Mucosa of gallbladder (tissue), 1 donor: Measurements from ENCODE around the gene GAK. TPM values are rescaled to one million over a fixed set of nuclear protein-coding genes. Genes with fewer than 3 reads are reported as not detected.
"Not testable (repeated sequence)": the region's sequence is repeated elsewhere in the genome, so short reads cannot be mapped to it uniquely, and the experiment has no call there.

ENCODE experiments used
- DNase-seq: peaks from one replicate; pipeline ENCODE4 v3.0.0-alpha.2; 2020; ENCODE audit warnings: low spot score
- total RNA-seq: library from RNA; stranded (reverse); gene quantifications from one replicate; pipeline ENCODE4 v1.2.1, GENCODE V29; 2021
- donor health status: DM: no; HTN: no; CAD: no.

GAK gene
- total RNA-seq, 1 donor from 2014 or later = 151 TPM

DNA sequence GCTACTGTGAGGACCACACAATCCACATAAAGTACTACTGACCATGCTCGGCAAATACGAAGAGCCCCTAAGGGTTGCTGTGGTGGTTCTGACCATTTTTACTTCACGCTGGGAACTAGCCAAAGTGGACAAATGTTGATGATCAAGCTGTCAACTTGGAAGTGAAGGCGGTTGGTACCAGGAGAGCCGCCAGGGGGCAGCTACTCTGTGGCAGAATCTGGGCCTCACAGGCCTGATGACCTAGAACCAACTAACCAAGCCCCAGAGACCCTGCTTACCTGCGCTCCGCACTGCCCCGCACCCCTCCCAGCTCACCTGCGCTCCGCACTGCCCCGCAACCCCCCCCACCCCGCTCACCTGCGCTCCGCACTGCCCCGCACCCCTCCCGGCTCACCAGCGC lies 5.6 kb downstream of the GAK start:
- DNase-seq = no peak

DNA sequence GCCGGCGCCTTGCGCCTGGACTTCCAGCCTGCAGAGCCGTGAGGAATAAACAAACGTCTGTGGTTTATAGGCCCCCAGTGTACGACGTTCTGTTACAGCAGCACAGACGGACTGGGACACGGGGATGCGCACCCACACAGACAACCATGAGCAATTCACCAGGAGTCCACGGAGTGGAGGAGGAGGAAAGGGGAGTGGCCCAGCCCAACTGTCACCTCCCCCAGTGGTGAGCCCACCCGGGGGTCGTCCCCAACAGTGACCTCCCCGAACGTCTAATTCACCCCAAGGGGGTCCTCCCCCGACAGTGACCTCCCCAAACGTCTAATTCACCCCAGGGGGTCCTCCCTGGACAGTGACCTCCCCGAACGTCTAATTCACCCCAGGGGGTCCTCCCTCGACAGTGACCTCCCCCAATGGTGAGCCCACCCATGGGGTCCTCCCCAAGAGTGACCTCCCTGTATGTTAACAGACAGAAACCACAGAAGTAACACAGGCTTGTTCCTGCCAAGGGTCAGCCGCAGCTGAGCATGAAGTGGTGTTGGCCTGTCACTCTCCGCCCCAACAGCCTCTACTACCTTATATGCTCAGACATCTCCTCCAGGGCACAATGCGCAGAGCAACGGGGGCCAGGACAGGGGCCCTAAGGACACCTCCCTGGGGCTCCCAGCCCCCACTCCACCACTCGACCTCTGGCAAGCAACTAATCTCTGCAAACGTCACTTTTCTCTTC lies 6.2 kb downstream of the GAK start:
- no peak for DNase-seq

DNA sequence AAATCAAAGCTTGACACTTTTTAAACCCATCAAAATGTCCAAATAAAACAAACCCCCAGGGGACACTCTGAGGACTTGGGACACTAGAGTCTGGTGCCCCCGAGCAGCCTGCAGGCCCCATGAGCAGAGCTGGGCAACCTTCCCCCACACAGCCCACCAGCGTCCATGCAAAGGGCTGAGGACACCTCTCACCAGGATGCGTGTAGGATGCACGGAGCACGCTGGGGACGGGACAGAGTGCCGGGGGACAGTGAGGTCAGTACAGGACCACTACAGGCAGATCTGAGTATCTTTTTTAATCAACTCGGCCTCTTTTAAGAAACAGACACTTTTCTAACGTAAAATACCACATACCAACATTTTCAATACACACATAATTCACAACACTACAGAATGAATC lies 6.9 kb downstream of the GAK start:
- DNase-seq = no peak

DNA sequence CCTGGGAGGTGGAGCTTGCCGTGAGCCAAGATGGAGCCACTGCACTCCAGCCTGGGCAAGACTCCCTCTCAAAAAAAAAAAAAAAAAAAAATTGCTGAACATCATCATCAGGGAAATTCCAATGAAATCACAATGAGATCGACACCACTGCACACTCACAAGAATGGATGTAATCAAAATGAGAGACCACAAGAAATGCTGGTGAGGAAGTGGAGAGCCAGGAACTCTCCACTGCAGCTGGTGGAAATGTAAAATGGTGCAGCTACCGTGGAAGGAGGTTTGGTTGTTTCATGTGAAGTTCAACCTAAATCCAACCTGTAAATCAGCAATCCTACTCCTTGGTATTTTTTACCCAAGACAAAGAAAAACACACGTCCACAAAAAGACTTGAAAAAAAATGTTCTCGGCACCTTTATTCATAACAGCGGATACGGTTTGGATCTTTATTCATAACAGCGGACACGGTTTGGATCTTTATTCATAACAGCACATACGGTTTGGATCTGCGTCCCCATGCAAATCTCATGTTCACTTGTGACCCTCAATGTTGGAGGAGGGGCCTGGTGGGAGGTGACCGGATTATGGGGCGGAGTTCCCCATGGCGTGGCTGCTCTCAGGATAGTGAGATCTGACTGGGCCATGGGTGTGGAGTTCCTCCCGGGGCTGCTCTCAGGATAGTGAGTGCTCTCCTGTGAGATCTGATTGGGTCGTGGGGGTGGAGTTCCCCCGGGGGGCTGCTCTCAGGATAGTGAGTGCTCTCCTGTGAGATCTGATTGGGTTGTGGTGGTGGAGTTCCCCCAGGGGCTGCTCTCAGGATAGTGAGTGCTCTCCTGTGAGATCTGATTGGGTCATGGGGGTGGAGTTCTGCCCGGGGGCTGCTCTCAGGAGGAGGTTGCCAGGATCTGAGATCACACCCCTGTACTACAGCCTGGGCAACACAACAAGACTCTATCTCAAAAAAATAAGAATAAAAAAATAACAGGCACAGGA lies 7.7 kb downstream of the GAK start:
- no peak for DNase-seq

DNA sequence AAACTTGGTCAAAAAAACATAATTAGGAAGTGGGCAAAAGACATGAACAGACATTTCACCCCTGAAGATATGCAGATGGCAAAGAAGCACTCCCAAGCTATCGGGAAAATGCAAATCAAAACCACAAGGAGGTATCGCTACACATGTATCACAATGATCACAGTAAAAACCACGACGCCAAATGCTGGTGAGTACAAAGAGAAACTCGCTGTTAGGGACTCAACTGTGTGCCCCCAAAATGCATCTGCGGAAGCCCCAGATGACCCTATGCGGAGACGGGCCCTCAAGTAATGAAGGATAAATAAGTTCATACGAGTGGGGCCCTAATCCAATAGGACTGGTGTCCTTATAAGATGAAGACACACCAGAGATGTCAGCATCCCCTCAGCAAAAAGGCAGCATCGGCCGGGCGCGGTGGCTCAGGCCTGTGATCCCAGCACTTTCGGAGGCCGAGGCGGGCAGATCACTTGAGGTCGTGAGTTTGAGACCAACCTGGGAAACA lies 10.2 kb downstream of the GAK start:
- no peak for DNase-seq

DNA sequence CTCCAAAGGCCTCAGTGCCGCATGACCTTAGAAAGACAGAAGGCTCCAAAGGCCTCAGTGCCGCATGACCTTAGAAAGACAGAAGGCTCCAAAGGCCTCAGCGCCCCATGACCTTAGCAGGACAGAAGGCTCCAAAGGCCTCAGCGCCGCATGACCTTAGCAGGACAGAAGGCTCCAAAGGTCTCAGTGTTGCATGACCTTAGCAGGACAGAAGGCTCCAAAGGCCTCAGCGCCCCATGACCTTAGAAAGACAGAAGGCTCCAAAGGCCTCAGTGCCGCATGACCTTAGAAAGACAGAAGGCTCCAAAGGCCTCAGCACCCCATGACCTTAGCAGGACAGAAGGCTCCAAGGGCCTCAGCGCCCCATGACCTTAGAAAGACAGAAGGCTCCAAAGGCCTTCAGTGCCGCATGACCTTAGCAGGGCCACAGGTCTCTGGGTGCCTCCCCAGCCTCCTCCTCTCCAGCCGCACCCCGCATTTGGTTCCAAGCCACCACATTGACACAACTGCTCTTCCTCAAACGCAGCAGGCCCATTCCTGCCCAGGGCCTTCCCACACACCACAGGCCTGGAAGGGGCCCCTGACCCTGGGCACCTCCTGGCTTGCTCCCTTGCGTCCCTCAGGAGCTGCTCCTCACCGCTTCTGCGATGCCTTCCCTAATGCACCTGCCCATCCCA lies 13.0 kb downstream of the GAK start:
- DNase-seq = not testable (repeated sequence)

DNA sequence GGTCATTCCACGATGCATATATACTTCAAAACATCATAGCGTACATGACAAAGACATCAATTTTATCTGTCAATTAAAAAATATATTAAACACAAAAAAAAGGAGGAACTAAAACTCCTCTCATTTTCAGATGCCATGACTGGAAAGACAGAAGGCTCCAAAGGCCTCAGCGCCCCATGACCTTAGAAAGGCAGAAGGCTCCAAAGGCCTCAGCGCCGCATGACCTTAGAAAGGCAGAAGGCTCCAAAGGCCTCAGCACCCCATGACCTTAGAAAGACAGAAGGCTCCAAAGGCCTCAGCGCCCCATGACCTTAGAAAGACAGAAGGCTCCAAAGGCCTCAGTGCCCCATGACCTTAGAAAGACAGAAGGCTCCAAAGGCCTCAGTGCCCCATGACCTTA lies 13.5 kb downstream of the GAK start:
- DNase-seq = not testable (repeated sequence)

DNA sequence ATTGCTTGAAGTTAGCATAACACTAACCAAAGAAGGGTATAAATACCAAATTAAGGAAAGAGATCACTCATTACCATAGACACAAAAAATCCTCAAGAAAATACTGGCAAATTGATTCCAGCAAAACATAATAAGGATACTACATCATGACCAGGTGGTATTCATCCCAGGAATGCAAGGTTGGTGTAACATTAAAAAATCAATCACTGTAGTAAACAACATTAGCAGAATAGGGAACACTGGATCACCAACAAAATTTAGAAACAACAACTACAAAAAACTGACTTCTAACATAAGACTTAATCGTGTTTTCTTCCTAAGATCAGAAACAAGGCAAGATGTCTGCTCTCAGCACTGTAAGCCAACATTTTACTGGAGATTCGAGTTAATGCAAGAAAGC lies 14.1 kb downstream of the GAK start:
- DNase-seq = no peak

DNA sequence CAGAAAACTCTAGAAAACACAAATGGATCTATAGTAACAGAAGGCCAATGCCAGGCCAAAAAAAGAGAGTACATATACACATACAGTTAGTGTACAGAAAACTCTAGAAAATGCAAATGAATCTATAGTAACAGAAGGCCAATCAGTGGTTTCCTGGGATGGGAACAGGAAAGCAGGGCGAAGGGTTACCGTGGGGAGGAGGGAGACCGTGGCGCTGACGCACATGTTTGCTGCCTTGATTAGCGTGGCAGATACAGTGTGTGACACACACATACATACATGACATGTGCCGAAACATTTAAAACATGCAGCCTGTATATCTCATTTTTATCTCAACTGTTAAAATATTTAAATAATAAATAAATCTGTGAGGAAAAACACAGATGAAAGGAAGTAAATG lies 14.7 kb downstream of the GAK start:
- DNase-seq = no peak

DNA sequence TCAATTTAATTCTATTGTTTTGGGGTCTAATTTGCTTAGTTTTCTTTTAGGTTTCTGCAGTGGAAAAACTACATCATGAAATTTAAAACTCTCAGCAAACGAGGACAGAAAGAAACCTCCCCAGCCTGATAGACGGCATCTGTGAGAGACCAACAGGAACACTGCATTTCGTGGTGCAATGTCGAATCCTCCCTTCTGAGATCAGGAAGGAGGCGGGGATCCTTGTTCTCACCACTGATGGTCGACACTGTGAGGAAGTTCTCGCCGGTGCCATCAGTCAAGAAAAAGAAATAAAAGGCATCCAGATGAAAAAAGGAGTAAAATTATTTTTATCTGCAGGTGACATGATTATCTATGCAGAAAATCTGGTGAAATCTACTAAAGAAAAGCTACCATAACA lies 16.5 kb downstream of the GAK start:
- no peak for DNase-seq

DNA sequence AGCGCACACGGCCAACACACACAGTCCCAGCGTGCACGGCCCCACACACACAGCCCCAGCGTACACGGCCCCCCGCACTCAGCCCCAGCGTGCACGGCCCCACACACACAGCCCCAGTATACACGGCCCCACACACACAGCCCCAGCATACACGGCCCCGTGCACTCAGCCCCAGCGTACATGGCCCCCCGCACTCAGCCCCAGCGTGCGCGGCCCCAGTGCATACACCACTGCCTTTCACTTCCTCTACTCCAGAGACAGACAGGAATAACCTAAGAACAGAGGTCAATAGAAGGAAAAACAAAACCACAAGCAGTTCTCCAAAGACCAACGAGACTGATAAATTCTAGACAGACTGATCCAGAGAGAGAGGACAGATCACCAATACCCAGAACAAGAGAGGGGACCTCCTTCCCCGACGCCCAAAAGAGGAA lies 17.1 kb downstream of the GAK start:
- no peak for DNase-seq

DNA sequence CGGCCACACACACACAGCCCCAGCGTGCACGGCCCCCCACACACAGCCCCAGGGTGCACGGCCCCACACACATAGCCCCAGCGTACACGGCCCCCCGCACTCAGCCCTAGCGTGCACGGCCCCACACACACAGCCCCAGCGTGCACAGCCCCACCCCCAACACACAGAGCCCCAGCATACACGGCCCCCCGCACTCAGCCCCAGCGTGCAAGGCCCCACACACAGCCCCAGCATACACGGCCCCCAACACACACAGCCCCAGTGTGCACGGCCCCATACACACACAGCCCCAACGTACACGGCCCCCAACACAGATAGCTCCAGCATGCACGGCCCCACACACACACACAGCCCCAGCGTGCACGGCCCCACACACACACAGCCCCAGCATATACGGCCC lies 17.6 kb downstream of the GAK start:
- DNase-seq = no peak

DNA sequence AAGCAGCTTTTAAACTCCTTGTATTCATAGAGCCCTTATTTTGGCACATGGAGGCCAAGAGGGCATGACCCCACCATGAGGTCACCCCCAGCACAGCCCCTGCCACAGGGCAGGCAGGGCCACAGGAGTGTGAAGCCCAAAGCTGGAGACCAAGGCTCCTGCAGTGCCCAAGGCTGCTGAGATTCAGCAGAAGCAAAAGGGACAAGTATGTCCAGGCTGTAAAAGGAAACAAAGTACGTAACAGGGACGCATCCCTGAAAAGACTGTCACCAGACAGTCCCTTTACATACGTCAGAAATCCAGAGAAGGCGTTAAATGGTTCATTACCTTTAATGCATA lies 18.9 kb downstream of the GAK start:
- DNase-seq = no peak

DNA sequence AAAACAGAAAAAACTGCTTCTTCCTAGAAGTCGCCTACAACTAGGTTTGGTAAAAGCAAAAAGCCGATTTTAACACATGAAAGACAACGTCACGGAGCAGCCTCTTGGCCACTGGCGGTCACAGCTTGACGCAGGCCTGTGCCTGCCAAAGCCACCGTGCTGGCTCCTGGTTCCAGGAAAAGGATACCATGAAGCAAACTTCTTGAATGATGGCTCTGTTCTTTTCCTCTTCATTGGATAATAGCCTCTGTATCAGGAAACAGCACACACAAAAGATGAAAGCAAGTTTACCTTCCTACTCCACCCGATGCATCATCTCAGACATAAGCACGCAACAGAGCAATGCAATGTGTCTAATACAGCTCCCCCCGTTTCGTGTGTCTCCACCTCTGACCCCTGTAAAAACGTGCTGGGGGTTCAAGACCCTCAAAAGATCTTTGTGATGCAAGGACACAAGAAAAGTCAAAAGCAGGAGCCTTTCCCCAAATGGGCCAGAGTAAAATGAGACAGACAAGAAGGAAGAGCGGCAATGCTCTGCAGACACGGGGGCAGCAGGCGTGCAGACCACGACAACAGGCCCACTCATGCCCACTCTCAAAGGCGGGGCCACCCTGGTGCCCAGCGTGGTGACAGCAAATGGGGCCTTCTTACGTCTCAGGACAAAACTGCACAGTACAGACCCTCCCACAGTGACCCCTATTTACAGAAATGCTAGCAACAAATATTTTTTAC lies 19.4 kb downstream of the GAK start:
- DNase-seq = no peak

DNA sequence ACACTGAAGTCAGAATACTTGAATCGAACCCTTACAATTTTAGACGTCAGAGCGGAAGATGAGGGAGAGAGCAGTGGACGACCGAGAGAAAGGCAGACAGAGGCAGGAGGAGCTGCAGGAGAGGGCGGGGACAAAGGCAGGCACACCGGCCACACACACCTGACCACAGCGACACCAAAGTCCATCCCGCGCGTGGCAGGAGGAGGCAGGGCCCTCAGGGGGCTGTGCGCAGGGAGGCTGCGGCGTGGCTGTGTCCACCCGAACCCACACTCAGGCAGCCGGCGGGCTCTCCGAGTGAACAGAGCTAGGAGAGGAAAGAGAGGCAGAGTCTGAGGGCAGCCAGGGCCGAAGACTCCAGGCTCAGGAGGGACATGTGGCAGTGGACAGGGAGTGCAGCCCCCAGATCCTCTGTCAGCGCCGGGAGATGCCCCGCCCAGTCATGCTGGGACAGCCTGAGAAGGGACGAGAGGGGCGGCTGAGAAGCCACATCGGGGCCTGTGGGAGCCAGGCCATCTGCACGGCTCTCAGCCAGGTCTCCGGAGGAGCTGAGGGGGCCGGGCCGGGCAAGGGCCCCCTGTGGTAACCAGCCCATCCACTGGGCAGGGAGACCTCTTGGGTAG lies 20.1 kb downstream of the GAK start:
- DNase-seq = no peak

DNA sequence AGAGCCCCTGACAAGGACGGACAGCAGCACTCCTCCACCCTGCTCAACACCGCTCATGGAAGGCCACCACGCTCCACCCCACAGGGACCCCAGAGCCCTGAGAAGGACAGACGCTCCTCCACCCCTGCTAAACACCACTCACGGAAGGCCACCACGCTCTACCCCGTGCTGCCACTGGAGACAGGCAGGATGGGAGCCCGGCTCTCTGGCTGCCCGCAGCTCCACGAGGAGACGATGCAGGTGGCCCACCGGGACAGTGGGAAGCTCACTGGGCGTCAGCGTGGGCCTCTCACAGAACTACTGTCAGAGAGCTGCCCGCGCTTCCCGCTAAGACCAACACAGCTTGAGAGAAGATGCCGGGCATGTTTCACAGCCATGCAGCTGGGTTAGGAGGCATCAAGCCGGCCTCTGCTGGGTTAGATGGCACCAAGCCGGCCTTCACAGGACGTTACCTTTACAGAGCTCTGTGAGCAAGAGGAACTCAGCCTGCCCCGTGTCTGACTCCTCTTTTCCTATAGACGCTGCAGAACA lies 20.8 kb downstream of the GAK start:
- DNase-seq = no peak

DNA sequence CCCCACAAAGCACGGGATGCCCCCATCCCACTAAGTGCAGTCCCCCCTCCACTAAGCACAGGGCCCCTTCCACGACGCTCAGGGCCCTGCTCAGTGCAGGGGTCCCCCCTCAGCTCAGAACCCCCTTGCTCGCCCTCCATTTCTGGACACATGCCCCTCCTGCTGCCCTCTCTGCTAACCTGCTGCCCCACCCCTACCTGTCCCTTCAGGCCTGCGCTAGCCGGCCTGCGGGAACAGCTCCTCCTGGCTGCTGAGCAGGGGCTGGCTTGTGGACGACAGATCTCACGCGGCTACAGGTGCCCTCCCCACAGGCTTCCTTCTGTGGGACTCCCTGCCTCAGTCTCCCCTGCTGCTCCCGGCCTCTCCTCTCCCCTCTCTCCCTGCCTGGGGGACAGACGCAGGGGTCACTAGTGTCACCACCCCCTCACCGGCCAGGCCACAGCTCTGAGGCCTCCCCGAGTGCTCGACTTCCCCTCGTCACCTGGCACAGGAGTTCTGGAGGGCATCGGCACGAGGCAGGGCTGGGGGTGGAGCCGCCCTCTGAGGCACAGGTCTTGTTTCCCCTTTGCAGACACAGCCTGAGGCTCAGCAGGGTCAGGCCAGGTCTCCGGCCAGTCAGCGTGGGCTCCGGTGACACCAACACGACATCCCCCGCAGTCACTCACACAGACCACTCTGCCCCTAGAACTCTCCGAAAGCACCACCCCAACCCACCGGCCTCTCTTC lies 21.6 kb downstream of the GAK start:
- DNase-seq = no peak

DNA sequence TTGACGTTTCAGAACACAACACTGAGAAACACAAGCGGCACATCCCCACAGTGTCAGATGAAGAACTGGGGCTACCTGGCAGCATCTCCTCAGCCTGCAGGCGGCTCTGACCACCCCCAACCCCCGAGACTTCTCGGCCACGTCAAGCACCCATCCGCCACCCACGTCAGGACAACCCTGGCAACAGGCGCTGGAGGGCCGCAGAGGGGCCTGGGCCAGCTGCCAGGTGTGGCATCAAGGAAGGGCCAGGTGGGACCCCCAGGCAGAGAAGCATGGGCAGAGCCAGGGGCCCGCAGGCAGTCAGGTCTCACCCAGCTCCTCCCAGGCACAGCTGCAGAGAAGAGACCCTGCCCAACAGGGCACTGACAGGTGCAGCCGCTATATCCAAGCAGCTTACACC lies 22.3 kb downstream of the GAK start:
- no peak for DNase-seq

DNA sequence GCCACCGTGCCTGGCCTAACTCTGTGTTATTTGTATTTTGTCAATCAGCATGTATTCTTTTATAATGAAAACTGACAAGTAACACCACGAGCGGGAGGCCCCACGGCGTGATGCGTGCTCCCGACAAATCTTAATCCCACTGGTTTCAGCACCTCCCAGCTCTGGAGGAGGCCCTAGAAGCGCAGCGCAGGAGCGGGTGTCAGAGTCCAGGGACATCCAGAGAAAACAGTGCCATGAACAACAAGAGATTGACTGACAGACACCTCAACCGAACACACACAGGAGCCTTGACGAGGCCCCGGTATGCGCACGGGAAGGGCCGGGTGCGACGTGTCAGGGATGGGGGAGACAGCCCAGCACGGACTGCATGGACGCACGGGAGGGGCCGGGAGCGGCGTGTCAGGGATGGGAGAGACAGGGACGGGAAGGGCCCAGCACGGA lies 23.0 kb downstream of the GAK start:
- no peak for DNase-seq
